ENCODE results near the gene BOC. TPM values are rescaled to one million over a fixed set of nuclear protein-coding genes. Genes with fewer than 3 reads are reported as not detected.

BOC gene
- total RNA-seq, 1 experiment from 2014 or later = 0.73 TPM

- Mint-ChIP-seq H3K4me1 (ENCODE audit: low read depth, unreplicated experiment) (peaks cover 12% of the 10 kb centered on the region), H3K4me3 (ENCODE audit: unreplicated experiment) (no peak overlapping the region), H3K9me3 (ENCODE audit: unreplicated experiment) (no peaks in the 10 kb centered on the region), H3K36me3 (ENCODE audit: insufficient read depth, unreplicated experiment) (no peaks in the 10 kb centered on the region), H3K27ac (ENCODE audit: unreplicated experiment) (no peak overlapping the region), H3K27me3 (ENCODE audit: insufficient read depth, unreplicated experiment) (peaks cover 12% of the 10 kb centered on the region)
- Histone ChIP-seq H3K4me1 (peaks cover 4% of the 10 kb centered on the region; the same call in 1 of the 2 replicates), H3K27me3 (replicated peaks; ENCODE audit: control insufficient read depth, insufficient read depth, low read length) (no peaks in the 10 kb centered on the region; the same call in 1 of the 2 replicates), H3K9me3 (no peaks in the 10 kb centered on the region), H3K36me3 (ENCODE audit: control insufficient read depth, insufficient read depth, low read length) (no peaks in the 10 kb centered on the region), H3K4me3 (ENCODE audit: low read depth, low read length) (no peak overlapping the region)
- POLR2A ChIA-PET = no interaction called here
- CTCF ChIA-PET = no interaction called here
- DNase-seq = no peak
- intact Hi-C loops (cut with micrococcal nuclease; ENCODE audit: unreplicated experiment) = no loop called here
- no TSS peak for BruUV-seq (replicated peaks)
- no peak for TF ChIP-seq CTCF (IDR thresholded peaks at IDR 0.05; ENCODE audit: insufficient read depth in 1 of 2, low read depth in 1 of 2, low read length in 1 of 2, severe bottlenecking in 1 of 2, unreplicated experiment in 1 of 2)
Observed at GRCh38 chr3:113286524-113286923, 75.2 kb downstream of the BOC start.

- Mint-ChIP-seq H3K9me3 (ENCODE audit: unreplicated experiment) (no peaks in the 10 kb centered on the region), H3K36me3 (ENCODE audit: insufficient read depth, unreplicated experiment) (no peaks in the 10 kb centered on the region), H3K4me3 (ENCODE audit: unreplicated experiment) (no peak overlapping the region), H3K27ac (ENCODE audit: unreplicated experiment) (no peak overlapping the region), H3K4me1 (ENCODE audit: low read depth, unreplicated experiment) (peaks cover 5% of the 10 kb centered on the region), H3K27me3 (ENCODE audit: insufficient read depth, unreplicated experiment) (peaks cover 9% of the 10 kb centered on the region)
- DNase-seq = no peak
- no peaks in the 10 kb centered on the region; the same call in 1 of the 2 replicates for H3K27me3 ChIP-seq (replicated peaks; ENCODE audit: control insufficient read depth, insufficient read depth, low read length)
- no peak overlapping the region for H3K4me3 ChIP-seq (ENCODE audit: low read depth, low read length)
- no peaks in the 10 kb centered on the region for H3K4me1 ChIP-seq
- POLR2A ChIA-PET = no interaction called here
- CTCF ChIA-PET = interaction anchor here (1.5 to 2.3 kb wide), 3 partner anchors 150 to 252 kb away, joined by 7 to 9 read pairs (median 8); no protein-coding TSS in a partner anchor
- no TSS peak for BruUV-seq (replicated peaks)
- TF ChIP-seq CTCF (IDR thresholded peaks at IDR 0.05; ENCODE audit: insufficient read depth in 1 of 2, low read depth in 1 of 2, low read length in 1 of 2, severe bottlenecking in 1 of 2, unreplicated experiment in 1 of 2) = no peak
- intact Hi-C loops (cut with micrococcal nuclease; ENCODE audit: unreplicated experiment) = no loop called here
- H3K36me3 ChIP-seq (ENCODE audit: control insufficient read depth, insufficient read depth, low read length) = no peaks in the 10 kb centered on the region
- no peaks in the 10 kb centered on the region for H3K9me3 ChIP-seq
Observed at GRCh38 chr3:113287111-113287802, 75.9 kb downstream of the BOC start.

- POLR2A ChIA-PET = no interaction called here
Observed at GRCh38 chr3:113287803-113288648, 76.7 kb downstream of the BOC start.

More at GRCh38 chr3:113287803-113288648, 76.7 kb downstream of the BOC start:
- Mint-ChIP-seq H3K27me3 (ENCODE audit: insufficient read depth, unreplicated experiment) (peaks cover 5% of the 10 kb centered on the region), H3K9me3 (ENCODE audit: unreplicated experiment) (no peaks in the 10 kb centered on the region), H3K36me3 (ENCODE audit: insufficient read depth, unreplicated experiment) (no peaks in the 10 kb centered on the region), H3K4me1 (ENCODE audit: low read depth, unreplicated experiment) (peaks cover under 1% of the 10 kb centered on the region), H3K4me3 (ENCODE audit: unreplicated experiment) (no peak overlapping the region), H3K27ac (ENCODE audit: unreplicated experiment) (no peak overlapping the region)
- H3K27me3 ChIP-seq (replicated peaks; ENCODE audit: control insufficient read depth, insufficient read depth, low read length) = no peaks in the 10 kb centered on the region; the same call in 1 of the 2 replicates
- H3K9me3 ChIP-seq = no peaks in the 10 kb centered on the region
- intact Hi-C loops (cut with micrococcal nuclease; ENCODE audit: unreplicated experiment) = loop anchor here (1.0 to 2.0 kb wide), 4 partner anchors 152 to 645 kb away; no protein-coding TSS in a partner anchor
- DNase-seq = peak in 1 of 2 experiments; percentile 58
- no TSS peak for BruUV-seq (replicated peaks)
- no peaks in the 10 kb centered on the region for H3K36me3 ChIP-seq (ENCODE audit: control insufficient read depth, insufficient read depth, low read length)
- TF ChIP-seq CTCF (IDR thresholded peaks at IDR 0.05; ENCODE audit: insufficient read depth in 1 of 2, low read depth in 1 of 2, low read length in 1 of 2, severe bottlenecking in 1 of 2, unreplicated experiment in 1 of 2) = peak; percentile 95 to 98
- no peak overlapping the region for H3K4me3 ChIP-seq (ENCODE audit: low read depth, low read length)
- CTCF ChIA-PET = interaction anchor here (0.6 to 2.3 kb wide), 12 partner anchors 11 to 252 kb away, joined by 3 to 9 read pairs (median 4); no protein-coding TSS in a partner anchor
- no peaks in the 10 kb centered on the region for H3K4me1 ChIP-seq
